Measurements from ENCODE around the gene ATF2.

- no peak for TF ChIP-seq BHLHE40 (IDR thresholded peaks at IDR 0.05; ENCODE audit: borderline replicate concordance)
- no peak for TF ChIP-seq SP1 (IDR thresholded peaks at IDR 0.05)
- TF ChIP-seq ARNT (IDR thresholded peaks at IDR 0.05): no peak
- no peak for TF ChIP-seq ELF4 (IDR thresholded peaks at IDR 0.05)
- TF ChIP-seq TARDBP (IDR thresholded peaks at IDR 0.05): no peak
- no peak for TF ChIP-seq FOXM1 (IDR thresholded peaks at IDR 0.05; ENCODE audit: borderline replicate concordance)
- no peak for TF ChIP-seq L3MBTL2 (conservative IDR thresholded peaks at IDR 0.05)
- no peak for TF ChIP-seq PKNOX1 (IDR thresholded peaks at IDR 0.05)
- TF ChIP-seq LEF1 (IDR thresholded peaks at IDR 0.05; ENCODE audit: borderline replicate concordance): no peak
- TF ChIP-seq CTBP1 (IDR thresholded peaks at IDR 0.05; ENCODE audit: borderline replicate concordance): no peak
- no peak for TF ChIP-seq FOXA1 (IDR thresholded peaks at IDR 0.05)
- TF ChIP-seq HDGF (IDR thresholded peaks at IDR 0.05; ENCODE audit: borderline replicate concordance): no peak
Observed at GRCh38 chr2:175039031-175039430, 129.0 kb downstream of the ATF2 start.

All from HEK293T (cell line).